AG10803 (cell line): ENCODE data around the gene FAM118A.

ENCODE experiments used
- DNase-seq: peaks from one replicate; pipeline ENCODE4 v3.0.0; 2010; ENCODE audit warnings: low read depth
- H3K4me3 ChIP-seq: 2 replicates; pipeline ENCODE4 v1.5.1; 2011; ENCODE audit warnings: mild to moderate bottlenecking, low read length, control low read depth
- CTCF ChIP-seq: conservative IDR thresholded peaks from 2 replicates; pipeline ENCODE4 v1.5.1; 2011; ENCODE audit warnings: mild to moderate bottlenecking, low read length, control low read depth, inconsistent platforms

The FAM118A gene

GRCh38 chr22:45304971-45305370 lies 4.8 kb upstream of the FAM118A start:
- H3K4me3 ChIP-seq = no peak overlapping the region
- DNase-seq = no peak
- TF ChIP-seq CTCF = no peak

GRCh38 chr22:45305456-45306075 lies 4.2 kb upstream of the FAM118A start:
- no peak for DNase-seq
- no peak overlapping the region for H3K4me3 ChIP-seq
- TF ChIP-seq CTCF = no peak

- no peak for DNase-seq
- no peak overlapping the region for H3K4me3 ChIP-seq
- TF ChIP-seq CTCF = no peak
Measured at GRCh38 chr22:45306139-45306538, 3.6 kb upstream of the FAM118A start.

DNA sequence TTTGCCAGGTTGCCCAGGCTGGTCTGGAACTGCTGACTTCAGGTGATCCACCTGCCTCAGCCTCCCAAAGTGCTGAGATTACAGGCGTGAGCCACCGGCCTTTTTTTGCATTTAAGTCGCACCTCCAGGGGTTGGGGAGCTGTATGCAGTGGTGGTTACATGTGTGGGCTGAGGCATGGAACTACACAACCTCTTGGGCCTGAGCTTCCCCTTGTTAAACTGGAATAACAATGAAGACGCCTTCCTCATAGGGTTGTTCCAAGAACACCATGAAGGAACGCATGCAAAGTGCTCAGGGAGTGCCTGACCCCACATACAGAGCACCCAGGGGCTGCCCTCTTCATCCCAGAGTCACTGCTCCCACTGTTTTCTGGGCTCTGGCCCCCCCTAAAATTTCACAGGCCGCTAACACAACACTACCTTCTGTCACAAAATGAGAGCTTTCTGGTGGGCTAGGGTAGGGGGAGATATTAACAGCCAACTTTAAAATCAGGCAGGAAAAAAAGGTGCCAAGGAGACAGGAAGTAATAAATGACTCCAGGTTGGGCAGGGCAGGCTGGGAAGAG lies 1.3 kb upstream of the FAM118A start:
- no peak for TF ChIP-seq CTCF
- DNase-seq = no peak
- H3K4me3 ChIP-seq = no peak overlapping the region

GRCh38 chr22:45308957-45309421 lies 745 bp upstream of the FAM118A start:
- peak overlapping the region; percentile 67 for H3K4me3 ChIP-seq
- TF ChIP-seq CTCF = no peak
- DNase-seq = no peak

GRCh38 chr22:45310331-45310976 lies 720 bp downstream of the FAM118A start:
- peak overlapping the region; percentile 75 for H3K4me3 ChIP-seq
- TF ChIP-seq CTCF = no peak
- no peak for DNase-seq
